Activated CD4-positive, alpha-beta T cell treated with anti-CD3 and anti-CD28 coated beads, Interleukin-2, amount 50 U/mL, for 1 hour (primary cell): ENCODE measurements around the gene SYNCRIP.
"Not testable (repeated sequence)": the region's sequence is repeated elsewhere in the genome, so short reads cannot be mapped to it uniquely, and the experiment has no call there.

Source experiments
- DNase-seq: peaks from one replicate; pipeline ENCODE4 v3.0.0-alpha.2; 2020

Gene SYNCRIP

GRCh38 chr6:85593438-85594196, 49.1 kb downstream of the SYNCRIP start, which contains the start of gene SNX14:
Gene SNX14 (minus strand): TSS chr6:85593858. CDS start chr6:85593718, 140 bp downstream.
- peak; percentile 69 for DNase-seq

- DNase-seq: no peak
Measured at GRCh38 chr6:85592033-85592432, 50.7 kb downstream of the SYNCRIP start.

DNA sequence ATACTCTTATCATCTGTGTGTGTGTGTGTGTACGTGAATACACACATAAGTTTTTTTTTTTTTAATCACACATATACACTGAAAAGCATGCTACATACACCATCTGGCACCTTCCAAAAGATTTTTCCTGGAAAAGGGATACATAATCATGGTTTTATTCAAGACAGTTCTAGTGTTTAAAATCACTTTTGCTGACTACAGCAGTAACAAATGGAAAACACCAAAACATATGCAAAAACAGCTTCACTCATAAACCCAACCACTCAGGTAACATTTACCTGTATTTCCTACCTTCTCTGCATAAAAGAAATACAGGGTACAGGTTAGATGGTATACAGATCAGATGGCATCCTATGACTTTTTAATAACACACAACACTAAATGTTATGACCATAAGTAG, 51.5 kb downstream of the SYNCRIP start:
- no peak for DNase-seq

DNA sequence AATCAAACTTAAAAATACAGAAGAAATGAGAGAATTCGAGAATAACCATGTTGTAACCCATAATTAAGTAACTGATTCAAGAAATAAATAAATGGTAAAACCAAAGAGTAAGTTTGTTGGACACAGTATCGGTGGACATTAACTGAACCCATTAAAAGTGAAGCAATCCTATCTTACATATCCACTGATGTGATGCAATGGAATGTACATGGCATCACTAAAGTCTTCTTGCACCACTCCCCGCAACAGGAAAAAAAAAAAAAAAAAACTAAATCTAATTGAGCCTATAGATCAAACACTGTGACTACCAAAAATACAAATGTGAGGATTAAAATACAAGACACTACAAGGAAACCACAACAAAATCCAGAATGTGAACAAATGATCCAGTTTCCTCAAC, 56.9 kb downstream of the SYNCRIP start:
- DNase-seq: no peak

DNA sequence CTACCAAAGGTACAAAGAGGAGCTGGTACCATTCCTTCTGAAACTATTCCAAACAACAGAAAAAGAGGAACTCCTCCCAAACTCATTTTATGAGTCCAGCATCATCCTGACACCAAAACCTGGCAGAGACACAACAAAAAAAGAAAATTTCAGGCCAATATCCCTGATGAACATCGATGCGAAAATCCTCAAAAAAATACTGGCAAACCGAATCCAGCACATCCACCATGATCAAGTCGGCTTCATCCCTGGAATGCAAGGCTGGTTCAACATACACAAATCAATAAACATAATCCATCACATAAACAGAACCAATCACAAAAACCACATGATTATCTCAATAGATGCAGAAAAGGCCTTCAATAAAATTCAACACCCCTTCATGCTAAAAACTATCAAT, 59.9 kb downstream of the SYNCRIP start:
- DNase-seq: not testable (repeated sequence)

DNA sequence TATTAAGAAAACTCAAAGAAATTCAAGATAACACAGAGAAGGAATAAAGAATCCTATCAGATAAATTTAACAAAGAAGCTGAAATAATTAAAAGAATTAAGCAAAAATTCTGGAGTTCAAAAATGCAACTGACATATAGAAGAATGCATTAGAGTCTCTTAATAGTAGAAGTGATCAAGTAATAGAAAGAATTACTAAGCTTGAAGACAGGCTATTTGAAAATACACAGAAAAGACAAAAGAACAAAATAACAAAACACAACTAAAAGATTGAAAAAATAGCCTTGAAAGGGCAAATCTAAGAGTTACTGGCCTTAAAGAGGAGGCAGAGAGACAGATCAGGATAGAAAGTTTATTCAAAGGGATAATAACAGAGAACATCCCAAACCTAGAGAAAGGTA, 61.1 kb downstream of the SYNCRIP start:
- DNase-seq: no peak

DNA sequence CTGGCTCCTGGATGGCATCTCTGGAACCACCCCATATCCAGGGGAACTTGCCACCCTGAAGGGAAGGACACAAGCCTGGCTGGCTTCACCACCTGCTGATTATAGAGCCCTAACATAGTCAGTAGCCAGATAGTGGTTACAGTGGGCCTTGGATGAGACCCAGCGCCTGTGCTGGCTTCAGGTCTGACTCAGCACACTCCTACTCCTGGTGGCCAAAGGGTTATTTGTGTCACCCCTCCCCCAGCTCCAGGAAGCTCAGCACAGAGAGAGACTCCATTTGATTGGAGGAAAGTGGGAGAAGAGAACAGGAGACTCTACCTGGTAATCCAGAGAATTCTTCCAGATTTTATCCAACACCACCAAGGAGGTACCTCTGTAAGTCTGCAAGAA, 61.8 kb downstream of the SYNCRIP start:
- no peak for DNase-seq

DNA sequence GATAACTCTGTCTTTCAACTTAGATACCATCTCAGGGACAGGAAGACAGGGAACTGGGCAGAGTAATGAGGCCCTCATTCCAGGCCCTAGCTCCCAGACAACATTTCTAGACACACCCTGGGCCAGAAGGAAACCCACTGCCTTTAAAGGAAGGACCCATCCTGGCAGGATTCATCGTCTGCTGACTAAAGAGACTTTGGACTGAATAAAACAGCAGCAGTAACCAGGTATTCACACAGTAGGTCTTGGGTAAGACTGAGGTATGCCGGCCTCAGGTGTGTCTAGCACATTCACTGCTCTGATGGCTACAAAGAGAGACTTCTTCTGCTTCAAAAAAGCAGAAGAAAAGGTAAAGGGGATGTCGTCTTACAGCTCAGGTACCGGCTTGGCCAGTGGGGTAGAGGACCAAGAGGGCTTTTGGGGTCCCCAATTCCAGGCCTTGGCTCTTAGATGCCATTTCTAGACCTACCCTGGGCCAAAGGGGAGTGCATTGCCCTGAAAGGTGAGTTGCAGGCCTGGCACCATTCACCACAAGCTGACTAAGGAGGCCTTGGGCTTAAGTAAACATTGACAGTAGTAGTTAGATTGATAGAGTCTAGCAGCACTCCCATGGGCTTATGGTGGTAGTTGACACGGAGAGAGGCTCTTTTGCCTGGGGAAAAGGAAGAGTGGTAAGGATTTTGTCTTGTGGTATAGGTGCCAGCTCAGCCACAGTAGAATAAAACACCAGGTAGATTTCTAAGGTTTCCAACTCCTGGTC, 62.4 kb downstream of the SYNCRIP start:
- DNase-seq: no peak

DNA sequence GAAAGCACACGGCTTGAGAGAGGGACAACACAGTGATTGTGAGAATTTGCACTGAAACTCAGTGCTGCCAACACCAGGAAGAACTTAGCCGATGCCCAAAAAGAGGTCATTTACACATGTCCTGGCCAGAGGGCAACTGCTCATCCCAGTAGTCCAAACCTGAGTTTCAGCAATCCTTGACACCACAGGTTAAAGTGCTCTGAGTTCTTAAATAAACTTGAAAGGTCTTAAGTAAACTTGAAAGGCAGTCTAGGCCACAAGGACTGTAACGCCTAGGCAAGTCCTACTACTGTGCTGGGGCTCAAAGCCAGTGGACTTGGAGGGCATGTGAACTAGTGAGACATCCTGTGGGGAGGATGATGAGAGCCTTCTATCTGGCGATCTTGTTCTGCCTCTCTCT, 63.1 kb downstream of the SYNCRIP start:
- no peak for DNase-seq

- no peak for DNase-seq
Measured at GRCh38 chr6:85576476-85576875, 66.2 kb downstream of the SYNCRIP start.

DNA sequence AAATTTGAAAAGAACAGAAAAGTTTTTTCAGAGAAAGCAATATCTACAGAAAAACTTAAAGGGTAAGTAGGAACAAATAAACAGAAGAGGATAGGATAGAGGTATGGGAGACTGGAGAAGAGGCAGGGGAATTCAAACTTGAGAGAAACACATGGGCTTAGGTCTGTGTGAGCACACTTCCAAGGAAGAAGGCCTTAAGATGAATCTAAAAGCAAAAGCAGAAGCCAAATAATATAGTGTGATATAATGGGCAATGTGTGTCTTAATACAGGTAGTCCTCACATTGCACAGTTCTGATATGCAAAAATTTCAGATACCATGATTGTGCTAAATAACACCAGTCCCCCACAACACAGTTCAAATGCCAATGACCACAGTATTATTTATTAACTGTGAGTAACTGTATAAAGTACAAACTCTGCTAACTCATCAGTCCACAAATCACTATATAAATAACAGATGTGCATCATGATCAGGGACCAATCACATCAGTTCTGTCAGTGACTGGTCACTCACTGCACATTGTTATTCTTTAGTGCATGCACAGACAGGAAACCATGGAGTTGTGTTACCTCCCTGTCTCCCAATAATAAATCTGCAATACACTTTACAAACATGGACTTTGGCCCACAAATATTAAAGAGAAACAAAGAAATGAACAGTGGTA, 67.6 kb downstream of the SYNCRIP start:
- DNase-seq: no peak

DNA sequence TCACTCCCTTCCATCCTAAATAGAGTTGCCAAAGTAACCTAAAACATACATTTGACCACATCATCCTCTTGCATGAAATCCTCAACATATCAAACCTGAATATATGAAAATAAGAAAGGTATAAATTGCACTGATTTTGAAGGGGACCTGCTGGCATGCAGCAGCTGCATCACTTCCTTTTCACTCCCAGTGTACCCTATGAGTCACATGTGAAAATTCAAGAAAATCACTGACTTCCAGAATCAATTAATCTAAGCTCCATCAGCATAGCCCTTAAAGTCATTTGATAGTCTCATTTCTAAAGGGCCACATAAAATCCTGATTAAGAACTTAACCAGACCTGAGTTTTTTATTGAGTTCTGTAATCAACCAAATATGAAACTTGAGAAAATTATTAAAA, 73.4 kb downstream of the SYNCRIP start:
- DNase-seq: no peak

DNA sequence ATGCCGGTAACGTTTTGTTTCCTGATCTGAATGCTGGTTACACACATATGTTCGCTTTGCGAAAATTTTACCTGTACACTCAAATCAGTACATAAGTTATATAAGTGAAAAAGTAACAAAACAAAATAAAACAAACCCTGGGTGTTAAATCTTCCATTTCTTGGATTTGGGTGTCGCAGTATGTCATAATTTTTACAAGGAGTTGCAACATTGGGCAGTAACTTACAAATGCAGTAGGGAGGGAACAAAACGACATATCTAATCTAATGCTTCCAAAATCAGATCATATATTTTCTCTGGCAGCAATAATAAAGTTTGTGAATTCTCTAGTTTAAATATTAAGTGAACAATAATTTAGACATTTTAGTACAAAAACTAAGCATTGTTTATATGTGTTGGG, 74.3 kb downstream of the SYNCRIP start:
- DNase-seq: no peak

DNA sequence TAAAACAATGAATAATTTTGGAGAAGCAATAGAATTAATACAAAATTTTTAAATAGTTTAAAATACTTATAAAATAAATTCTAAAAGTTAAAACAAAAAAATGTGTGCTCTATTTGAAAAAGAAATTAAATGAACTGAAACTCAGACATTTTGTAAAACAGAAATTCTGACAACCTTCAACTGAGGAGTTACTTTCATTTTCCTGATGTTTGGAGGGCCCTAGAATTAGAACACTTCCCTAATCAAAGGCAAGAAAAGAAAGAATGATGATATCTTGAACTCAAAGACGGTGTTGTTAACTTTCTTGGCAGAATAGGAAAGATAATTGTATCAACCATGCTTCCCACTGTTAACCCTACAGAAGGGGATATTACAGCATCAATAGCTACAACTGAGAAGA, 77.0 kb downstream of the SYNCRIP start:
- no peak for DNase-seq

- not testable (repeated sequence) for DNase-seq
Measured at GRCh38 chr6:85564223-85564622, 78.5 kb downstream of the SYNCRIP start.
